ENCODE data around the gene C14orf180. TPM values are rescaled to one million over a fixed set of nuclear protein-coding genes. Genes with fewer than 3 reads are reported as not detected.

The C14orf180 gene
- total RNA-seq, 1 donor from 2014 or later, result not detected

- Histone ChIP-seq H3K36me3 (ENCODE audit: insufficient read depth, low read length) (no peaks in the 10 kb centered on the region), H3K4me2 (ENCODE audit: low read length) (no peak overlapping the region), H3K9me3 (ENCODE audit: insufficient read depth, low read depth, low read length) (no peaks in the 10 kb centered on the region), H3K27ac (ENCODE audit: low read depth, low read length) (no peak overlapping the region), H2AFZ (ENCODE audit: low read depth, low read length) (no peak overlapping the region), H4K20me1 (ENCODE audit: insufficient read depth, low read length) (no peaks in the 10 kb centered on the region), H3K27me3 (ENCODE audit: insufficient read depth, low read length) (peaks cover 6% of the 10 kb centered on the region), H3K4me1 (ENCODE audit: insufficient read depth, low read length) (no peaks in the 10 kb centered on the region), H3K79me2 (ENCODE audit: insufficient read depth, low read length) (no peaks in the 10 kb centered on the region), H3K4me3 (ENCODE audit: insufficient read depth, low read depth, low read length) (no peak overlapping the region), H3K9ac (ENCODE audit: low read length) (no peak overlapping the region)
- Mint-ChIP-seq H3K9me3 (ENCODE audit: unreplicated experiment) (no peaks in the 10 kb centered on the region), H3K4me1 (ENCODE audit: low read depth, unreplicated experiment) (no peaks in the 10 kb centered on the region), H3K36me3 (ENCODE audit: low read depth, unreplicated experiment) (no peaks in the 10 kb centered on the region), H3K27ac (ENCODE audit: unreplicated experiment) (no peak overlapping the region), H3K27me3 (ENCODE audit: low read depth, unreplicated experiment) (peaks cover 39% of the 10 kb centered on the region), H3K4me3 (ENCODE audit: unreplicated experiment) (no peak overlapping the region)
- TF ChIP-seq CTCF (IDR thresholded peaks at IDR 0.05; ENCODE audit: insufficient read depth, low read depth, low read length) (no peak), EZH2 (IDR thresholded peaks at IDR 0.05; ENCODE audit: insufficient read depth, low read length) (no peak)
- DNase-seq (ENCODE audit: low read depth) (no peak), FAIRE-seq (no peak)
These were observed 32.8 kb upstream of the C14orf180 start for GRCh38 chr14:104546591-104547309.

GRCh38 chr14:104547310-104547997, 32.1 kb upstream of the C14orf180 start:
- H3K27ac ChIP-seq (ENCODE audit: low read depth, low read length), result no peak overlapping the region
- TF ChIP-seq CTCF (IDR thresholded peaks at IDR 0.05; ENCODE audit: insufficient read depth, low read depth, low read length) (no peak), EZH2 (IDR thresholded peaks at IDR 0.05; ENCODE audit: insufficient read depth, low read length) (no peak)
- DNase-seq (ENCODE audit: low read depth), result no peak
- no peak overlapping the region for H2AFZ ChIP-seq (ENCODE audit: low read depth, low read length)
- no peak overlapping the region for H3K4me3 ChIP-seq (ENCODE audit: insufficient read depth, low read depth, low read length)
- no peaks in the 10 kb centered on the region for H3K9me3 ChIP-seq (ENCODE audit: insufficient read depth, low read depth, low read length)
- Mint-ChIP-seq H3K27ac (ENCODE audit: unreplicated experiment) (no peak overlapping the region), H3K4me3 (ENCODE audit: unreplicated experiment) (no peak overlapping the region), H3K36me3 (ENCODE audit: low read depth, unreplicated experiment) (no peaks in the 10 kb centered on the region), H3K27me3 (ENCODE audit: low read depth, unreplicated experiment) (peaks cover 35% of the 10 kb centered on the region), H3K9me3 (ENCODE audit: unreplicated experiment) (no peaks in the 10 kb centered on the region), H3K4me1 (ENCODE audit: low read depth, unreplicated experiment) (no peaks in the 10 kb centered on the region)
- no peak overlapping the region for H3K4me2 ChIP-seq (ENCODE audit: low read length)
- no peaks in the 10 kb centered on the region for H4K20me1 ChIP-seq (ENCODE audit: insufficient read depth, low read length)
- no peaks in the 10 kb centered on the region for H3K36me3 ChIP-seq (ENCODE audit: insufficient read depth, low read length)
- H3K27me3 ChIP-seq (ENCODE audit: insufficient read depth, low read length), result peaks cover 6% of the 10 kb centered on the region
- no peaks in the 10 kb centered on the region for H3K4me1 ChIP-seq (ENCODE audit: insufficient read depth, low read length)
- H3K9ac ChIP-seq (ENCODE audit: low read length), result no peak overlapping the region
- FAIRE-seq, result no peak
- H3K79me2 ChIP-seq (ENCODE audit: insufficient read depth, low read length), result no peaks in the 10 kb centered on the region

Measured in astrocyte (in vitro differentiated cells and primary cell).